Adipocyte (in vitro differentiated cells): ENCODE data around the gene ULK3.
A peak's percentile ranks its signal among the peaks of the same experiment; 100 is the strongest.

Source experiments
- DNase-seq: peaks from one replicate; pipeline ENCODE4 v3.0.0-alpha.2; 2015; ENCODE audit warnings: low read depth
- H3K27me3 ChIP-seq: replicated peaks from 2 replicates; pipeline ENCODE4 v1.7.0; 2013; ENCODE audit warnings: mild to moderate bottlenecking, low read length, moderate library complexity; ENCODE audit not compliant: control insufficient read depth, insufficient read depth
- H3K36me3 ChIP-seq: 2 replicates; pipeline ENCODE4 v1.7.0; 2013; ENCODE audit warnings: low read length, mild to moderate bottlenecking, moderate library complexity; ENCODE audit not compliant: control insufficient read depth, insufficient read depth, severe bottlenecking
- H3K4me1 ChIP-seq: 2 replicates; pipeline ENCODE4 v1.7.0; 2013; ENCODE audit warnings: mild to moderate bottlenecking, low read length, moderate library complexity; ENCODE audit not compliant: control insufficient read depth, insufficient read depth
- H3K4me3 ChIP-seq: 2 replicates; pipeline ENCODE4 v1.7.0; 2013; ENCODE audit warnings: mild to moderate bottlenecking, low read length, moderate library complexity
- H3K9ac ChIP-seq: 2 replicates; pipeline ENCODE4 v1.7.0; 2013; ENCODE audit warnings: mild to moderate bottlenecking, low read length, moderate library complexity
- H3K9me3 ChIP-seq: 2 replicates; pipeline ENCODE4 v1.7.0; 2013; ENCODE audit warnings: mild to moderate bottlenecking, low read length, moderate library complexity; ENCODE audit not compliant: control insufficient read depth

Gene ULK3

DNA sequence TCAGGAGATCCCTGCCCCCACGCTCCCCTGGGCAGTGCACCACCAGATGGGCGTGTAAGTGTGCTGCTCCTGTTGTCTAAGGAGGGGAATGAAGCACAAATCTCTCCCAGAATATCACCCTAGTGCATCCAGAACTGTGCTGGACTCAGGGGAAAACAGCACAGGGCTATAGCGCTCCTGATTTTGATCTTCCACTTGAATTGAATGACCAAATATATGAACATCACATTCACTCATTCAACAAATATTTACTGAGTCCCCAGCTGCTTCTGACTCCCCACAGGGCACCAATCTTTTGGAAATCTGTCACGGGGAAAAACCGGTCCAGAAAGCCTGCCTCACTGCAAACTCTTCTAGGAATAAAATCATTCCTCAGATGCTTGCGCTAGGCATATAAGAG is 14.1 kb downstream of the ULK3 start:
- no peak overlapping the region for H3K9ac ChIP-seq
- no peak overlapping the region for H3K4me3 ChIP-seq
- DNase-seq: no peak
- H3K4me1 ChIP-seq: no peaks in the 10 kb centered on the region
- peaks cover 40% of the 10 kb centered on the region for H3K27me3 ChIP-seq
- no peaks in the 10 kb centered on the region for H3K9me3 ChIP-seq
- no peaks in the 10 kb centered on the region for H3K36me3 ChIP-seq

DNA sequence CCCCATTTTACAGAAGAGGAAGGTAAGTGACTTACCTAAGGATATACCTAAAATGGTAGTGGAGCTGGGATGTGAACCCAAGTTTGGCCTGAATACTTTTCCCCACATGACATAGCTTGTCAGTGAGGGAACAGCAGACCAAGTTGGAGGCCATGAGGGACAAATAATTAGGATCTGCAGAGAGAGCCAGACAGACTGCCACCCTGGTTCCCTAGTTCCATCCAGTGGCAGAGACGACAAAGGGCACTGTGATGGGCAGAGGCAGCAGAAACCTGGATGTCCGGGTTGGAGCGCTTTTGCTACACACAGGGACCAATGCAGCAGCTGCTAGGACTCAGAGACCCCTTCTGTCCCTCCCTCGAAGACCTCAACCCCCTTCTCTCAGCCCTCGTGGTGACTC is 15.3 kb downstream of the ULK3 start:
- no peaks in the 10 kb centered on the region for H3K9me3 ChIP-seq
- no peak overlapping the region for H3K4me3 ChIP-seq
- no peak for DNase-seq
- peaks cover 50% of the 10 kb centered on the region for H3K27me3 ChIP-seq
- no peaks in the 10 kb centered on the region for H3K4me1 ChIP-seq
- no peak overlapping the region for H3K9ac ChIP-seq
- H3K36me3 ChIP-seq: no peaks in the 10 kb centered on the region

DNA sequence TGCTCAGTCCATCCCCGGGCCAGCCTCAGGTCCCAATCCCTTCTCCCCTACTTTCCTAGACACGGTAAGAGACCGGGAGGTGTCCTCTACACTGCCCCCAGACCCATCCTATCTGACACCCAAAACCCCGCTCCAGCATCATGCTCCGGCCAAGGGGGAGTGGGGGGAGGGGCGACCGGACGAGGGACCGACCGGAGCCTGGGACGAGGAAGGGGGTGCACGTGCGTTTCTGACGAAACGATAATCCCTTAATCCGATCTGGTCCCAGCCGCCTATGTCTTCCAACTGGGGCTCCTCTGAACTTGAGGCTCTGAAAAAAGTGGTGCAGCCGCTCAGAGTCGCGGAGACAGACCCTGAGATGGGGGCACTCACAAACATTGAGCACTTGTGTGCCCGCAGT is 16.0 kb downstream of the ULK3 start:
- Histone ChIP-seq H3K27me3 (peaks cover 54% of the 10 kb centered on the region), H3K4me1 (no peaks in the 10 kb centered on the region), H3K9ac (no peak overlapping the region), H3K36me3 (no peaks in the 10 kb centered on the region), H3K9me3 (no peaks in the 10 kb centered on the region), H3K4me3 (no peak overlapping the region)
- no peak for DNase-seq

DNA sequence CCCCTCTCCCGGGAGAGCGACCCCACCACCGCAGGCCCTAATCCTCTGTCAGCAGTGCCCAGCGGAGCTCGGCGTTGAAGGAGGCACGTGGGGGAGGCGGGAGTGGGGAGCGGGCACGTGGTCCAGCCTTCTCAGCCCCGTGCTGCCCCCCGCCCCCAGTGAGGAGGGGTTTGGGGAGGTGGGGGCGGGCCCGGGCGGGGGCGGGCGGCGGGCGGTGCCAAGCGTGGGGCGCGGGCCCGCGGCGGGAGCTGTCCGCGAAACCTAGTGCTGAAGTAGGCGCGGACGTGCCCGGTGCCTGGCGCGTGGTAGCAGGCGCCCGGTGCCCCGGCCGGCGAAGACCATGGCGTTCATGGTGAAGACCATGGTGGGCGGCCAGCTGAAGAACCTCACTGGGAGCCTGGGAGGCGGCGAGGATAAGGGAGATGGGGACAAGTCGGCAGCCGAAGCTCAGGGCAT is 16.6 kb downstream of the ULK3 start, which contains the start of gene CPLX3:
CPLX3 (plus strand) TSS at position 264 of the 456 bp plus-strand sequence; CDS start at position 341, 77 bp downstream.
- Histone ChIP-seq H3K9me3 (no peaks in the 10 kb centered on the region), H3K27me3 (peaks cover 54% of the 10 kb centered on the region), H3K36me3 (no peaks in the 10 kb centered on the region), H3K4me3 (no peak within 1 kb of the TSS), H3K4me1 (no peaks in the 10 kb centered on the region), H3K9ac (no peak within 1 kb of the TSS)
- DNase-seq: peak; percentile 50

DNA sequence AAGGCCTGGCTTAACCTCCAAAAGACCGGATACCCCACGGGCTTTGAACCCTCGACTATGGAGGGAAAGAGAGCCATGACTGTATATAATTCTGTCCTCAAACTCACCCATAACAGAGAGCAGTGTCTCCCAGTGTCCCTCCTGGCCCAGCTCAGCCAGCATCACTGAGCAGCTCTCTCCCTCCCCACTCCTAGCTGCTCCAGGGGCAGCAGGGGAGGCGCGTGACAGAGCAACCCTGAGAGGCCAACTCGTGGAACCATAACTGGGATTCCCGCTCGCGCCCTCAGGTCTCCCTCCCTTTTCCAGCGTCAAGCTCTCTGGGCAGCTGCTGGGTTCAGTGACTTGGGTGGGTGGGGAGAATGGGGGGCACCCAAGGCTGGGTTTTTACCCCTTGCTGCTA is 17.1 kb downstream of the ULK3 start:
- H3K9me3 ChIP-seq: no peaks in the 10 kb centered on the region
- no peak for DNase-seq
- no peak overlapping the region for H3K4me3 ChIP-seq
- no peak overlapping the region for H3K9ac ChIP-seq
- peaks cover 55% of the 10 kb centered on the region for H3K27me3 ChIP-seq
- H3K4me1 ChIP-seq: no peaks in the 10 kb centered on the region
- H3K36me3 ChIP-seq: no peaks in the 10 kb centered on the region

DNA sequence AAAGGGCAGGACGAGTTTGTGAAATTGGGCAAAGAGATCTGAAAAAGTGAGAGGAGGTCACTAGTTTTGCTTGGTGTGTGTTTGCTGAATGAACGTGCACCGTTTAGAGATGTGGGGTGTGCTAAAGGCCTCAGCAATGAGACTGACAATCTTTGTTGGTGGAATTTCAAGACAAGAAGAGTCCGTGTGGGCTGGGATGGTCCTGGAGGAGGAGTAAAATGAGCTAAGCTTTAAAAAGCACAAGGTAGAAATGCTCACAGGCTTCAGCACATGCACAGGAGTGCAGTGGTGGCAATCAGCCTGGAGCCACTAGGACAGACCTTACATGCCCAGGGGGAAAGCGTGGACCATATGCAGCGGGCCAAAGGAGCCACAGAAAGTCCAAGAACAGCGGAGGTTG is 18.0 kb downstream of the ULK3 start:
- H3K4me1 ChIP-seq: no peaks in the 10 kb centered on the region
- H3K4me3 ChIP-seq: no peak overlapping the region
- no peak for DNase-seq
- no peaks in the 10 kb centered on the region for H3K36me3 ChIP-seq
- H3K27me3 ChIP-seq: peaks cover 59% of the 10 kb centered on the region
- no peaks in the 10 kb centered on the region for H3K9me3 ChIP-seq
- H3K9ac ChIP-seq: no peak overlapping the region

DNA sequence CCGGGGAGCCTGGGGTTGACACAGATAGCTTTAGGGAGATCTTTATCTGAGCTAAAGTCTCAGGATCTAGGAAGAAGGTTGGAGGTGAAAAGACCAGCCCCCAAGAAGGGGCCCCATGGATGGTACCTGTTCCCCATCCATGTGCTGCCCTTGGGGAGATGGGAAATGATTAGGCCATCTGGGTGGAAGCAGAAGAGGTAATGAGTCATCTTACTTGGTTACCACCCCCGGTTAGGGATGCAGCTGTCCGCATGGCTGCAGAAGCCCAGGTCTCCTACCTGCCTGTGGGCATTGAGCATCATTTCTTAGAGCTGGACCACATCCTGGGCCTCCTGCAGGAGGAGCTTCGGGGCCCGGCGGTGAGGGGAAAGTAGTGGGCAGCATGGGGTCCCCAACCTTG is 19.6 kb downstream of the ULK3 start:
- H3K9ac ChIP-seq: no peak overlapping the region
- H3K36me3 ChIP-seq: no peaks in the 10 kb centered on the region
- no peaks in the 10 kb centered on the region for H3K4me1 ChIP-seq
- peaks cover 75% of the 10 kb centered on the region for H3K27me3 ChIP-seq
- H3K4me3 ChIP-seq: no peak overlapping the region
- H3K9me3 ChIP-seq: no peaks in the 10 kb centered on the region
- no peak for DNase-seq

DNA sequence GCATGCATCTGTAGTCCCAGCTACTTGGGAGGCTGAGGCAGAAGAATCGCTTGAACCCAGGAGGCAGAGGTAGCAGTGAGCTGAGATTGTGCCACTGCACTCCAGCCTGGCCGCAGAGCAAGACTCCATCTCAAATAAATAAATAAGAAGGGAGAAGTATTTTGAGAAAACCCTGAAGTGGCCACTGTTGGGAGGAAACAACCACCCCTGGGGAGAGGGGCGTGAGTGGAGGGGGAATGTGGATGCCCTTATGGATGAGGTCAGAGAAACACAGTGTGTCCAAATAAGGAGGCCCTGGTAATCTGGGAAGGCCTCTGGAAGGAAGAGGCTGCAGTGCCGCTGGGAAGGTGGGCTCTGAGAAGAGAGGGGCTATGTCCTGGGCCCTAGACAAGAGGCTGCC is 20.7 kb downstream of the ULK3 start:
- Histone ChIP-seq H3K36me3 (no peaks in the 10 kb centered on the region), H3K27me3 (peaks cover 68% of the 10 kb centered on the region), H3K4me1 (peaks cover 3% of the 10 kb centered on the region), H3K4me3 (no peak overlapping the region), H3K9ac (no peak overlapping the region), H3K9me3 (no peaks in the 10 kb centered on the region)
- DNase-seq: no peak

DNA sequence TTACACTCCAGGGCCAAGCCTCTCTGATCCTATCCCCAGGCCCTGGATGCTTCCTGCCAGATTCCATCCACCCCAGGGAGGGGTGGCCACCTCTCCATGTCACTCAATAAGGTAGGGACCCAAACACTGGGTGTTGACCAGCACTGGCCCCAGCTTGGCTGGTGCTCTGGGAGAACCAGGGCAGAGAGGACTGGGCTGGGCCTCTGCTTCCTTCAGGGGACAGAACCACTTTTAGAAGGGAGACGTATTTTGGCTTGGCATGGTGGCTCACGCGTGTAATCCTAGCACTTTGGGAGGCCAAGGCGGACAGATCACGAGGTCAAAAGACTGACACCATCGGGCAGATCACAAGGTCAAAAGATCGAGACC is 21.2 kb downstream of the ULK3 start:
- no peak for DNase-seq
- Histone ChIP-seq H3K4me1 (peaks cover 4% of the 10 kb centered on the region), H3K36me3 (no peaks in the 10 kb centered on the region), H3K9me3 (no peaks in the 10 kb centered on the region), H3K27me3 (peaks cover 63% of the 10 kb centered on the region), H3K4me3 (no peak overlapping the region), H3K9ac (no peak overlapping the region)

DNA sequence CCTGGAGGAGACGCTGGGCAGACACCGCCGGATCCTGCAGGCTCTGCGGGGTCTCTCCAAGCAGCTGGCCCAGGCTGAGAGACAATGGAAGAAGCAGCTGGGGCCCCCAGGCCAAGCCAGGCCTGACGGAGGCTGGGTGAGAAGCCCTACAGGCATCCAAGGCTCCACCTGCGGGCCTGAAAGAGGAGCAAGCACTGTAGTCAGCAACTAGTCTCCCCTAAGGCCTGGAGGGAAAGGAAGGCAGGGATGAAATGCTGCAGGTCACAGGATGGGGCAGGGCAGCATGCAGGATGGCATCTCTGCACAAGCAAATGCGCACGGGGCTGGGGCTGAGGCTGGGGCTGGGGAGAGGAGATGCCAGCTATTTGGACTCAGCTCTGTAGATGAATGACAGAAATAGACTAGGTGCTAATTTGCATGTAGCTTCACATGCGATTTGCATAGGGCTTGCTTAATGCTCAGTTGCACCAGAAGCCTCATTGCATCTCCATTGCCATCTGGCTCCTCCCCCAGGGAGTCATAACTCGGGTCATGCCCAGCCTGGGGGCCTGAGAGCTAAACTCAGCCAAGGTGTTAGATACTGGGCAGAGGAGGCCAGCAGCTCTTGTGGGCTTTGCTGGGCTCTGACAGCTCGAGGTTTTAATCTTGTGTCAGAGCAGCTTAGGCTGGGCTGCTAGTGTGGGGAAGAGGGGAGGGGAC is 21.7 kb downstream of the ULK3 start:
- no peaks in the 10 kb centered on the region for H3K36me3 ChIP-seq
- peaks cover 60% of the 10 kb centered on the region for H3K27me3 ChIP-seq
- H3K4me1 ChIP-seq: peaks cover 4% of the 10 kb centered on the region
- H3K9ac ChIP-seq: no peak overlapping the region
- H3K9me3 ChIP-seq: no peaks in the 10 kb centered on the region
- no peak overlapping the region for H3K4me3 ChIP-seq
- peak; percentile 6 for DNase-seq

DNA sequence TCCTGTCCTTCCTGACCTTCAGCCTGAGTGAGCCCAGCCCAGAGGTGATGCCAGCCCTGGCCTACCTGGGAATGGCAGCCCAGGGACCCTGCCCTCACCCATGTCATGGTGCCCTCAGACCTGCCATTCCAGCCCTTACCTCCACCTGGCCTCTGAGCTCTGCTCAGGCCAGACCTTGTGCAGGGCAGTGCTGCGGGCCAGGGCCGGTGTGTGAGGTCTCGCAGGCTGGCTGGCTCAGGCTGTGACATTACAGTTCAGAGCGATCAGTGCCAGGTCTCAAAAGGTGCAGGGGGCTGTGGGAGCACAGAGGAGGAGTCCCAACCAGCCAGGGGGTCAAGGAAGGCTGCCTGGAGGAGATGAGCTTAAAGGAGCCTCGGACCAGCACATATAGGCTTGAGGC is 22.9 kb downstream of the ULK3 start:
- no peak overlapping the region for H3K4me3 ChIP-seq
- no peak overlapping the region for H3K9ac ChIP-seq
- no peak for DNase-seq
- H3K4me1 ChIP-seq: peaks cover 4% of the 10 kb centered on the region
- no peaks in the 10 kb centered on the region for H3K36me3 ChIP-seq
- no peaks in the 10 kb centered on the region for H3K9me3 ChIP-seq
- peaks cover 49% of the 10 kb centered on the region for H3K27me3 ChIP-seq

DNA sequence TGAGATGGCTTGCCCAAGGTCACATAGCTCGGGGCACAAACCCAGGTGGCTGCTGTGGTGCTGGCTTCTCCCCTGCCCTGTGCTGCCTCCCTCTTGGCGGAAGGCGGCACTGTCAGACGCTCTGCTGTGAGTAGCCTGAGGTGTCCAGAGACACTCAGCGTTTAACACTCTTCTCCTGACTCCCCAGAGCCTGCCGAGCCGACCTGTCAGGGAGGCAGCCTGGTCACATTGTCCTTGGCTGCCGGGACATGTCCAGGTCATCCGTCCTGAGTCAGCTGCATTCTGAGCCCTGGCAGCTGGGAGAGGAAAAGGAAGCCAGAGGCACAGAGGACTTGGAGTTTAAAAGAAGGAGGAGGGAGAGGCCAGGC is 25.6 kb downstream of the ULK3 start:
- peak; percentile 33 for DNase-seq
- H3K4me3 ChIP-seq: no peak overlapping the region

More for the DNA sequence above, 25.6 kb downstream of the ULK3 start:
- no peaks in the 10 kb centered on the region for H3K9me3 ChIP-seq
- H3K9ac ChIP-seq: no peak overlapping the region
- peaks cover 22% of the 10 kb centered on the region for H3K27me3 ChIP-seq
- peaks cover 4% of the 10 kb centered on the region for H3K4me1 ChIP-seq
- no peaks in the 10 kb centered on the region for H3K36me3 ChIP-seq
